HG03066 (cell line): Measurements from ENCODE around the gene PLA2G2C.

ENCODE experiments used
- ATAC-seq: cut with Tn5 transposase; IDR thresholded peaks from one replicate; pipeline ENCODE4 v1.9.1; 2021; ENCODE audit warnings: low read depth; ENCODE audit not compliant: unreplicated experiment

PLA2G2C gene

DNA sequence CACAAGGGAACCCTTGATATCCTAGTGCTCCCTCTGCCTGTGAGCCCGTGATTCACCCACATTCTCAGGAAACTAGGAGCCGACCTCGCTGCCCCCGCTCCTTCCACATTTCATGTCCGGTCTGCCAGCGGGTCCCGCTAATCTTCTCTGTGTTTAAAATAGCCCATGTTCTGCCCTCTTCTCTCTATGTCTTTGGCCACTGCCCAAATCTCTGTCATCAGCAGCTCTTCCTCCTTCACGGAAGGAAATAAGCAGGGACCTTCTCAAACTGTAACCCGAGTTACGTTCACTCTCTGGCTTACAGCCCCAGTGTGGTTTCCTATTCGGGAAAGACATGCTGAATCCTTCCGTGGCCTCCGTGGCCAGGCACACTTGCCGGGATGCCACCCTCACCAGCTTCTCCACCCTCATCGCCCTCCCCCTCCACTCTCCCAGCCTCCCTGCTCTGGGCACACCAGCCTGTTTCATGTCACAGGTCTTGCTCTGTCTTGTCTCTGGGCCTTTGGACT, 21.6 kb downstream of the PLA2G2C start:
- ATAC-seq: no peak

DNA sequence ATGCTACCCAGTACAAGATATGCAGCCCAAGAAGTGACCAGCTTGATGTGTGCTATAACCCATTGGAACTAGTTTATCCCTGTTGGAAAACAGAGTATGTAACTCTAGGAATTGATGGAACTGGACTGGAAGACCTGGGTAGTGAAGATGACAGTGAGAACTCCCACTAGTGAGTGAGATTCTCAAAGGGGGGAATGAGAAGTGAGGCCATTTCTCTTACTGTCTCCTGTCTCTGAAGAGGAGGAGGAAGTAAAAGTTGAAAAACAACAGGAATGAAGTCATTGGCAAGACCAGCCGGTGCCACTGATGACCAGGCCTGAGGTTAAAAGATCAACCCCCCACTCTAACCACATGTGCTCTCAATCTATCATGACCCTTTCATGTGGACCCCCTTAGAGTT, 26.3 kb downstream of the PLA2G2C start:
- ATAC-seq: no peak

DNA sequence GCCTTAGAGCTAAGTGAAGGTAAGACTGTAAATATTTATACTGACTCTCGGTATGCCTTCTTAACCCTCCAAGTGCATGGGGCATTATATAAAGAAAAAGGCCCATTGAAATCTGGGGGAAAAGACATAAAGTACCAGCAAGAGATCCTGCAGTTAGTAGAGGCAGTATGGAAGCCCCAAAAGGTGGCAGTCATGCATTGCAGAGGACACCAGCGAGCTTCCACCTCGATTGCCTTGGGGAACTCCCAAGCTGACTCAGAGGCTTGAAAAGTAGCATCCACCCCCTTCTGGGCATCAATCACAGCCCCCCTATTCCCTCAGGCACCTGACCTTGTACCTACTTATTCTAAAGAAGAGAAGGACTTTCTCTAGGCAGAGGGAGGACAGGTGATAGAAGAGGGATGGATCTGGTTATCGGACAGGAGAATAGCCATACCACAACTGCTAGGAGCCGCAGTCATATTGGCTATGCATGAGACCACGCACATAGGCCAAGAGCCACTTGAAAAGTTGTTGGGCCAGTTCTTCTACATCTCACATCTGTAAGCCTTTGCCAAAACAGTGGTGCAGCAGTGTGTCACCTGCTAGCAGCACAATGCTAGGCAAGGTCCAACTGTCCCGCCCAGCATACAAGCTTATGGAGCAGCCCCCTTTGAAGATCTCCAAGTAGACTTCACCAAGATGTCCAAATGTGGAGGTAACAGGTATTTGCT, 27.8 kb downstream of the PLA2G2C start:
- no peak for ATAC-seq

DNA sequence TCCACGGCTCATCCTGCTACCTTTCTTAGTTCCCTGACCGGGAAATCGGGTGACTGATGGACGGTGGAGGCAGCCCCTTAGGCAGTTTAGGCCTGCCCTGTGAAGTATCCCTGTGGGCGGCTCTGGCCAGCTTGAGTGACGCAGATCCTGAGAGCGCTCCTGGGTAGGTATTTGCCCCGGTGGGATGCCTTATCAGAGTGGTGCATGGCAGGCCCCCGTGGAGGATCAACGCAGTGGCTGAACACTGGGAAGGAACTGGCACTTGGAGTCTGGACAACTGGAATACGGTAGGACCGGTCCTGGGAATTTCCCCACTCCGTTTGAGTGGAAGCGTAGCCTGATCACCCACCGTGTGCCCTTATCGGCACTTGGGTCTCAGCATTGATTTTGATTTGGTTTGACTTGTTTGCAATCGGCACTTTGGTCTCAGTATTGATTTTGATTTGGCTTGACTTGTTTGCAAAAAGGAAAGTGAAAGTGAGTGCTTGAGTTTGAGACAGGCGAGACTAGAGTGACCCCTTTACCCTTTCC, 32.0 kb downstream of the PLA2G2C start:
- ATAC-seq: no peak

DNA sequence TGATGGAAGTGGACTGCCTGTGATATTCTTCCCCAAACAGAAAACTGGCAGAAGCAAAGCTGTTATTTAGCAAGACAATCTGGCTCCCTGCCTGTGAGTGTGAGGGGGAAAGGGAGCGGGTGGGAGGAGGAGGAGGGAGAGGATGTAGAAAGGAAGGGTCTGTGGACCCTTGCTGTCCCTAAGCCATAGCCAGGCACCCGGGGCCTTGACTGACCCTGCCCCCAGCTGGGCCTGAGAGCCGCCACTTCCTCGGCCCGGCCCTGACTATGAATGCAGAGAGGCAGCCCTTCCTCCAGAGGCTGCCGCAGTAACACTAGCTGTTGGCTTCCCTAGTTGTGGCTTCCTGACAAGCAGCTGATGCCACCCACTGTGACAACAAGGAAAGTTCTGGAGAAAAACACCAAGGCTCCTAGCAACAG, 33.3 kb downstream of the PLA2G2C start:
- ATAC-seq: no peak

DNA sequence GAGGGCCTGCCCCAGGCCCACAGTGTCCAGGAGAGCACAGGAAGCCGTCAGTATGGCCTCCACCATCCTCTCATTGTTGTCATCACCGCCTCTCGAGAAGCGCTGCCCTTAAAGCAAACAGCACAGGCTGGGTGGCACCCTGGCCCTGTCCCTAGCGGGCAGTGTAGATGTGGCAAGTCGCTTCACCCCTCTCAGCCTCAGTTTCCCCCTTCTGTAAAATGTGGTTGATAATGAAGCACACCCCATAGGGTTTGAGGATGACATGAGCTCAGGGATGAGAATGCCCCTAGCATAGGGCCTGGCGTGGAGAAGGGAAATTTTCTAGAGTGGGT, 33.8 kb downstream of the PLA2G2C start:
- no peak for ATAC-seq

DNA sequence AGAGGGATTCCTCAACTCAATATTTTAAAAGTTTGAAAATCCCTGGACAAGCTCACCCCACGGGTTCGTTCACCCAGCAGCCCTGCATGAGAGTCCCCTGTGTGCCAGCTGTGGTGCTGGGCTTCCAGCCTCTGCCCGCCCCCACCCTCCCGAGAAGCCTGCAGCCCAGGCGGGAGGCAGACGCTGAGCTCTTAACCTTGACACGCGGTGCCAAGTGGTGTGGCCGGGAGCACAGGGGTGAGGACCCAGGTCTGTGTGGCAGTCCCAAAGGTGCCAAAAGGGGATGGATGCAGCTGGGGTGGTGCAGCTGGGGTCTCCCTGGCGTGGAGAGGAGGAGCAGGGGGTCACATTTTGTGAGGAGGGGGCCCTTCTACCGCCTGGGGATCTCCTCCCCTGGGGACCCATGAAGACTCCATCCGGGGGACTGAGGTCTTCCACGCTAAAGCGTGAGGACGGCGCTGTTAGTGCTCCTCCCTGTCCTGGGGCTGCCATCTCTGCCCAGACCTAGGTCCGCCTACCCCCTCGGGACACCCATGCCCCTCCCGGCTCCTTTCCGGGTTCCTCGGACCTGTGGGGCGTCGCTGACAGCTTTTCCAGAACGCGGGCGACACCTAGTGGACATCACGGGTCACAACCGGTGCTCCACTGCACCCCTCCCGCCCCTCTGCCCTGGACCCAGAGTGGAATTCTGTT, 34.3 kb downstream of the PLA2G2C start:
- peak; percentile 64 for ATAC-seq

DNA sequence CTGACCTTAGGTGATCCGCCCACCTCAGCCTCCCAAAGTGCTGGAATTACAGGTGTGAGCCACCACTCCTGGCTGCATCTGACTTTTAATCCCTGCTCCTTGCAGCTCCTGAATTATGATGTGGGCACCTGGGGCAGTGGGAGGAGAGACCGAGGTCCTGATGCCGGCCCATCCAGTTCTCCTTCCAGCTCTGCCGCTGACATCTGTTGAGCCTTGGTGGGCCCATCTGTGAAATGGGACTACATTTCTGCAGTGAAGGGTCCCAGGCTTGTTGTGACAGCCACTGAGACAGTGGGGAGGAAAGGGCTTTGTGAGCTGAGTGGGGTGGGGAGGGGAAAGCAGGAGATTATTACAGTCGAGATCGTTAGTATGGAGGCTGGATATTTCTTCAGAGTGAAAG, 35.3 kb downstream of the PLA2G2C start:
- ATAC-seq: no peak

DNA sequence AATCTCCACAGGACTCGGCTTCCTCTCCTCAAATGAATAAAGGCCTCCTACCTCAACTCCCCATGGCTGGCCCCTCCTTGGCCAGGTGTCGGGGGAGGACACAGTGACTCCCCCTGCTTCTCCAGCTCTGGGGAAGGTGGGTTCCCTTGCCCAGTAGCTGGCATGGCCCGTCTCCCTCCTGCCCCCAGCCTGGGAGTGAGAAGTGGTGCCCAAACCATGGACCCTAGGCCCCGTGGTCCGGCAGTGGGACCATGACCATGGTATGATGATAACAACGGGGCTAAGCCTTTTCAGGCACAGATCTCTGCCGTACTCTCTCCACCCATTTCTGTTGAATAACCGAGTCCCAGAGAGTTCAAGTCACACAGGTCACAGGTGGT, 36.0 kb downstream of the PLA2G2C start:
- ATAC-seq: no peak

DNA sequence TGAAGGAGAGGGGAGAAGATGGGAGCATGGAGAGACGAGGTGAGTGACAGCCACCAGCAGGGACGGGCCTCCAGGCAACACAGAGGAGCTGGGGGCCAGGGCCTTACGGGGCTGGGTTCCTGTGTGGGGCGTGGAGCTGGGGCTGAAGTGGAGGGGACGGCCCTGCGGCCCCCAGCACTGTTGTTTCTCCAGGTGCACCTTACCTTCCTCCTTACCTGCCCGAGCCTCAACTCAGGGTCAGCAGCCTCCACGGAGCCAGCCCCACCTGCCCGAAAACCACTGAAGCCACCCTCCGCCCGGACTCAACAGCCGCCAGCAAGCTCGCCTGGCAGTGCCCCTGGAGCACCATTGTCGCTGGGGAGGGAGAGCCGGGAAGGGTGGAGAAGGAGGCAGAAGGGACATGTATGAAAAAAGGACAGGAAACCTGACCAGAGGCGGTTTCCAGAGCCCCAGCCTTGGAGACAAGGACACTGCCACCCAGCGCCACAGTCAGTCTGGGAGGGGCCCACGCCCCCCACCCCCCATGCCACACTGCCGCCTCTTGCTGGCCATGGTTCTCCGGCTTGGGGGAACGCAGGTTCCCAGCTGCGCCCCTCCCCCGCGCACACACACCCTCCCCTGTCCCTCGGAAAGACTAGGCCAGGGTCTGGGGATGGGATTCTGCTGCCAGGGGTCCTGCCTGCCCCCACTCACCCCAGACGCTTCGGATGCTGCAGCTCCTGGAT, 36.6 kb downstream of the PLA2G2C start:
- ATAC-seq: no peak

DNA sequence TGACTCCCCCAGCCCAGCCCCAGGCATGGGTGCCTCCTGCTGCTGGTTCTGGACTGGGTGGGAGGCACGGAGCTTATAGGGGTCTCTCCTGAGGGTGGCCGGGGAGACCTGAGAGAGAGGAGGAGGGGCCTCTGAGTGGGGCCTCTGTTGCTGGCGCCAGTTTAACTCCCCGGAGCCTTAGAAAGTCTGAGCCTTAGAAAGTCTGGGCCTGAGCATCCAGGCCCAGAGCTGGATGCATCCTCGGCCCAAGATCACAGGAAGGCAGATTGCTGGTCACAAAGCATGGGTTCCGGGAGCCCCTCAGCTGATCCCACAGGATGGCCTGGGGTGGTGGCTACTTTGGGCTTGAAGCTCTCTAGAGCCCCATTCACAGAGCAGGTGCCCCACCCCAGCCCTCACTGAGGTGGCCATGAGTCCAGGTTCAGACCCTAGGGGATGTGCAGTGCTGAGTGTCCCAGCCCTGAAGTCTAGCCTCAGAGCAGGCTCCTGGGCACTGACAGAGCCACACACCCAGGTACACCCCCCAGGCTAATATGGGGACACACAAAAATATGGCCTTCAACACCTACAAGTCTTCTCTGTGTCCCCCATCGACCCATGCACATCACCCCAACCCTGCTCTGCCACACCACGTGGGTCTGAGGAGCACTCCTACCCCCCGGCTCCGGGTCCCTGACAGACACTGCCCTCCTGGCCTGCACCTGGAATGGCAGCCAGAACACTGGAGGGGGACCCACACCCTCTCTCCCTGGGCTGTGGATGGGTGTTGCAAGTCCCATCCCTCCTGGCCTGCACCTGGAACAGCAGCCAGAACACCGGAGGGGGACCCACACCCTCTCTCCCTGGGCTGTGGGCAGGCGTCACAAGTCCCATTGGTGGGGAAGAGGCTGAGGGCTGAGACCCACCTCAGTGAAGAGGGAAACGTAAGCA, 37.5 kb downstream of the PLA2G2C start:
- ATAC-seq: no peak

DNA sequence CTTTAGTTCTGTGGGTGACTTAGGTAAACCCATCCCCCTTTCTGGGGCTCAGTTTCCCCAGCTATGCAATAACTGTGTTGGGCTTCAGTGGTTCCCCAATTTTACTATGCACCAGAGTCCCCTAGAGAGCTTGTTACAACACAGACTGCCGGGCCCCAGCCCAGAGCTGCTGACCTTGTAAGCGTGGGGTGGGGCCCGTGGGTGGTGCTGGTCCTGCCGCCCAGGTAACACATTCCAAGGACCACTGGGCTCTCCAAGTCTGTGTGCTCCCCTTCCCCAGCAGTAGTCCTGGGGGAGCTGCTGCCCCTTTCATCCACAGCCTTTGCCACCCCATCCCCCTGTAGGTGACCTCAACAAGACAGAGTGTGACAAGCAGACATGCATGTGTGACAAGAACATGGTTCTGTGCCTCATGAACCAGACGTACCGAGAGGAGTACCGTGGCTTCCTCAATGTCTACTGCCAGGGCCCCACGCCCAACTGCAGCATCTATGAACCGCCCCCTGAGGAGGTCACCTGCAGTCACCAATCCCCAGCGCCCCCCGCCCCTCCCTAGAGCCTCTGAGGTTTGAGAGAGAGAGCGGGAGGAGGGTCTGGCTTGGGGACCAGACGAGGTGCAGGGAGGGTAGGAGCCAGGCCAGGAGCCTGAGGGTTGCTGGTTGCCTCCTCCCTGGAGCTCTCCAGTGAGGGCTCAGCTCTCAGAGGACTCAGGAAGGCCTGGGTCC, 38.3 kb downstream of the PLA2G2C start:
- ATAC-seq: no peak

DNA sequence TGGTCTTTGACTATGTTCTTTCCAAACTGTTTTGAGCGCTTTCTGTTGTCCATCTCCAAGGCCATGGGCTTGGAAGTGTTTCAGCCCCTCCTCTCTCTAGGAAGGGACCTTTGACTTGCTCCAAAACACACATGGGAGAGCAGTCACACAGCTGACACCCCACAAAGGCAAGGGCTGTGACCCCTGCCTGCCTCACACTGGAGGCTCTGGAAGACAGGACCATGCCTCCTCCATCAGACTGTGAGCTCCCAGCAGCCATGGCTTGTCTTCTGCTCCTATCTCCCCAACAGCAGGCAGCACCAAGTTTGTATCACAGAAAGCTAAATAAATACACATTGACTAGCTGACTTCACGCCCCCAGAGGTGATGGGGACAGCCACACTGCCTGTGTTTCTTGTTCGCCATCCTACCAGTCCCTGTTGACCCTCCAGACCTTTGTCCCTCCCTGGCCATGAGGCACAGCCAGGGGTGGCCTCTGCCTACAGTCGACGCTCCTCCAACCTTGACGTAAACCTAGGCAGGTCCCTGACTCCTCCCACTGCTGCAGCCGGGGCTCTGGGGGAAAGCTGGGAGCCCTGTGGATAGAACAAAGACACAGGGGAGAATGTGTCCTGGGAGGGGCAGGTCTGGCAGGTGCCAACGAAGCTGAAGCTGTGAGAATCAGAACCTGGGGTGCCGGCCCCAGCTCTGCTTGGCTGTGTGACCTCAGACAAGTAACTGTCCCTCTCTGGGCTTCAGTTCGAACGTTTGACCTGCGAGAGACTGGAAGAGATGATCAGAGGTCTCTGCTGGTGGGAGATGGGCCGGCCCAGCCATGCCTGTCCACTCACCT, 42.4 kb downstream of the PLA2G2C start:
- no peak for ATAC-seq

DNA sequence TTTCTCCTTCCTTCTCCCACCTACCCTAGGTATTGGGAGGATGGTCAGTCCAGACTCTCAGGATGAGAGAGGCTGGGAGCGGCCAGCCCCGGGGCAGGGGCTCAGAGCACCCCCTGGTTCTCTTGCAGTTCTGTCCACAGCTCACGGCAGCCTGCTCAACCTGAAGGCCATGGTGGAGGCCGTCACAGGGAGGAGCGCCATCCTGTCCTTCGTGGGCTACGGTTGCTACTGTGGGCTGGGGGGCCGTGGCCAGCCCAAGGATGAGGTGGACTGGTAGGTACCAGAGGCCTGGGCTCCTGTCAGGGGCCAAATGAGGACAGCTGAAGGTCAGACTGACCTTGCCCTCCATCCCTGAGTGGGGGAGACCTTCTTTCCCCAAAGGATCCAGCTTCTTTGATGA, 43.0 kb downstream of the PLA2G2C start:
- ATAC-seq: no peak

DNA sequence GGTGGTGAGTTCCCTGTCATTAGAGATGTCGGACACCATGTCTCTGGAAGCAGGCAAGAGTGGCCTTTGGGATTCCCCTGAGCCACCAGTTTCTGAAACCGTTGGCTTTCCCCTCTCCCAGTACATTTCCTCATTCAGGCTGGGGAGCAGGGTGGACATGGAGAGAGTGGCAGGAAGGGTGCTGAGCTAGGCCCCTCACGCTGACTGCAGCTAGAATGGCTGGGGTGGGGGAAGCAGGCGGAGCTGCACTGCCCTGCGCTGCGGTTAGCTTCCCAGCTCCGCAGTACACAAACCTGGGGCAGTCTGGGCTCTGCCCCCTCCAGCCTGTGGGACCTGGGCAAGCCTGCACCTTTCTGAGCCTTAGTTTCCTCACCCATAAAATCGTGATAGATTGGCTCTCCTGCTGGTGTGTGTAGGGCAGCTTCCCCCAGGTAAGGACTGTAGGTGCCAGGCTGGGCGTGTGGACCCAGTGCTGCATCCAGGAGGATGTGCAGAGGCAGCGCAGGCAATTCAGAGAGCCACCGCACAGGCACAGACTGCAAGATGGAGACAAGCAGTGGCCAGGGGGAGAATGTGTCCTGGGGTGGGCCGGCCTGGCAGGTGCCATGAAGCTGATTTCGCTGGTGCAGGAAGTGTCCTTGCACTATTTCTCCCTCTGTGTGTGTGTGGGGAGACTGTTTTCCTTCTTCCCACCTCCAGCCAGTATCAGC, 44.2 kb downstream of the PLA2G2C start:
- no peak for ATAC-seq

DNA sequence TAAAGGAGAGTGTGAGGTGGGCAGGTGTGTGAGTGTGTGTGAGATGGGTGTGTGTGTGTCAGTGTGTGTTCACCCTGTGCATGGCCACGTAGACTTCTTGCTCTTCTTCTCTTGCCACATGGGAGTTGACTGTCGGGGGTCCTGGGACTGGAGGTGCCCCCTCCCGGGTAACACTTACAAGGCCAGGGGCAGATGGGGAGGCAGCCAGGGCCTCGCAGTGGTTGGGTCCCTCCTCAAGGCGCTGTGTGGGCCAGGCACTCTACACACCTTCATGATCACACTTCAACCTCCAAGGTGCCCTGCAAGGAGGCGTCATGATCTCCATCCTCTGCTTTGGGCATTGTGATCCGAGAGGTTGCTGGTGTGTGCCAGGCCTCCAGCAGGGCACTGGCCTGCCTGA, 44.9 kb downstream of the PLA2G2C start:
- ATAC-seq: no peak

DNA sequence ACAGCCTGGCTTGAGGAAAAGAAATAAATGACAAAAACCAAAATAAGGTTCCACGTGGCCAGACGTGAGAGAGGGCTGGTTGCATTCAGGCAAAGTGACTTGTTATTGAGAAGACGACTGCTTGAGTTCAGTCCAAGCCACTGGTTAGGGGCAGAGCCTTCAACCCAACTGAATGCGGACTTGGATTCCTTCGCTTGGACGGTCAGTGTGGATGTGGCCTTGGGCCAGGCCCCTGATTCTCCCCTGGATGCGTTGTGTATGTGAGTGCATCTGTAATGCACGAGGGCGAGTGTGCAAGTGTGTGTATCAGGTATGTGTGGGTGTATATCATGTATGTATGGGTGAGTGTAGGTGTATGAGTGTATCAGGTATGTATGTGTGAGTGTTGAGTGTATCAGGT, 45.3 kb downstream of the PLA2G2C start:
- ATAC-seq: no peak
